Tibial nerve (tissue), 4 donors: ENCODE measurements around the gene LILRA1.
"Not testable (repeated sequence)": the region's sequence is repeated elsewhere in the genome, so short reads cannot be mapped to it uniquely, and the experiment has no call there.

ENCODE experiments used
- CTCF ChIP-seq, 5 experiments: fragments of 200-600 bp in 3 of 5; fragments of 450-650 bp in 2 of 5; sonication (generic) in 3 of 5; IDR thresholded peaks; one replicate each; pipeline ENCODE4 v1.5.1; 2016 to 2019; ENCODE audit warnings: antibody characterized with exemption in 5 of 5, mild to moderate bottlenecking in 3 of 5, moderate library complexity in 2 of 5
- EP300 ChIP-seq, 2 donors: sonication (generic); formaldehyde crosslinking; IDR thresholded peaks; one replicate each; pipeline ENCODE4 v1.6.1; 2017; ENCODE audit warnings: antibody characterized with exemption in 2 of 2, mild to moderate bottlenecking in 1 of 2
- POLR2A ChIP-seq, 2 donors: fragments of 450-650 bp; IDR thresholded peaks; one replicate each; pipeline ENCODE4 v1.6.1; 2017; ENCODE audit warnings: antibody characterized with exemption in 2 of 2, mild to moderate bottlenecking in 2 of 2, moderate library complexity in 2 of 2

GRCh38 chr19:54632517-54632916 is 39.1 kb downstream of the LILRA1 start:
- TF ChIP-seq CTCF, EP300, POLR2A (IDR thresholded peaks at IDR 0.05): not testable (repeated sequence)
